ENCODE measurements around the gene SLC38A6.
"Not testable (repeated sequence)": the region's sequence is repeated elsewhere in the genome, so short reads cannot be mapped to it uniquely, and the experiment has no call there.

The SLC38A6 gene

GRCh38 chr14:61090432-61091216 is 109.6 kb downstream of the SLC38A6 start:
- FAIRE-seq (peak; percentile 58), DNase-seq (ENCODE audit: insufficient read length, low spot score) (no peak)
- no peak for TF ChIP-seq POLR2A (IDR thresholded peaks at IDR 0.05; ENCODE audit: low read depth, low read length)

- FAIRE-seq (no peak), DNase-seq (ENCODE audit: insufficient read length, low spot score) (no peak)
- no peak for TF ChIP-seq POLR2A (IDR thresholded peaks at IDR 0.05; ENCODE audit: low read depth, low read length)
Observed at GRCh38 chr14:61091657-61092273, 110.7 kb downstream of the SLC38A6 start.

- not testable (repeated sequence) for DNase-seq (ENCODE audit: insufficient read length, low spot score); FAIRE-seq
Observed at GRCh38 chr14:61098096-61098495, 117.1 kb downstream of the SLC38A6 start.

- no peak for FAIRE-seq
Observed at GRCh38 chr14:61098721-61099120, 117.7 kb downstream of the SLC38A6 start.

GRCh38 chr14:61099216-61099835 is 118.3 kb downstream of the SLC38A6 start:
- no peak for DNase-seq (ENCODE audit: insufficient read length, low spot score)
- no peak for FAIRE-seq
- no peak for TF ChIP-seq POLR2A (IDR thresholded peaks at IDR 0.05; ENCODE audit: low read depth, low read length)

More at GRCh38 chr14:61098721-61099120, 117.7 kb downstream of the SLC38A6 start:
- no peak for TF ChIP-seq POLR2A (IDR thresholded peaks at IDR 0.05; ENCODE audit: low read depth, low read length)
- DNase-seq (ENCODE audit: insufficient read length, low spot score) = no peak

GRCh38 chr14:61101803-61102548 is 120.9 kb downstream of the SLC38A6 start:
- peak; percentile 73 for FAIRE-seq
- no peak for DNase-seq (ENCODE audit: insufficient read length, low spot score)
- no peak for TF ChIP-seq POLR2A (IDR thresholded peaks at IDR 0.05; ENCODE audit: low read depth, low read length)

All from H54 (cell line).